ENCODE results near the gene DDX42. TPM values are rescaled to one million over a fixed set of nuclear protein-coding genes. Genes with fewer than 3 reads are reported as not detected.

Gene DDX42
- total RNA-seq, 1 donor from 2014 or later = 125 TPM

- no peak for TF ChIP-seq CTCF (IDR thresholded peaks at IDR 0.05; ENCODE audit: insufficient read depth, low read depth, low read length)
- TF ChIP-seq EZH2 (IDR thresholded peaks at IDR 0.05; ENCODE audit: insufficient read depth, low read length) = no peak
- H3K4me3 Mint-ChIP-seq (ENCODE audit: unreplicated experiment) = no peak overlapping the region
- peaks cover 12% of the 10 kb centered on the region for H3K9me3 Mint-ChIP-seq (ENCODE audit: unreplicated experiment)
- Histone ChIP-seq H3K4me3 (ENCODE audit: insufficient read depth, low read depth, low read length) (no peak overlapping the region), H3K9me3 (ENCODE audit: insufficient read depth, low read depth, low read length) (no peaks in the 10 kb centered on the region), H3K4me1 (ENCODE audit: insufficient read depth, low read length) (peaks cover 16% of the 10 kb centered on the region), H2AFZ (ENCODE audit: low read depth, low read length) (no peak overlapping the region), H3K79me2 (ENCODE audit: insufficient read depth, low read length) (peaks cover 18% of the 10 kb centered on the region), H3K4me2 (ENCODE audit: low read length) (no peak overlapping the region), H3K27ac (ENCODE audit: low read depth, low read length) (no peak overlapping the region), H3K9ac (ENCODE audit: low read length) (no peak overlapping the region), H3K27me3 (ENCODE audit: insufficient read depth, low read length) (no peaks in the 10 kb centered on the region), H3K36me3 (ENCODE audit: insufficient read depth, low read length) (no peaks in the 10 kb centered on the region), H4K20me1 (ENCODE audit: insufficient read depth, low read length) (peaks cover 17% of the 10 kb centered on the region)
- H3K27ac Mint-ChIP-seq (ENCODE audit: unreplicated experiment) = no peak overlapping the region
- FAIRE-seq (no peak), DNase-seq (ENCODE audit: low read depth) (no peak)
- H3K27me3 Mint-ChIP-seq (ENCODE audit: low read depth, unreplicated experiment) = peaks cover 3% of the 10 kb centered on the region
- H3K36me3 Mint-ChIP-seq (ENCODE audit: low read depth, unreplicated experiment) = no peaks in the 10 kb centered on the region
- peaks cover 4% of the 10 kb centered on the region for H3K4me1 Mint-ChIP-seq (ENCODE audit: low read depth, unreplicated experiment)
Observed at GRCh38 chr17:63845509-63845908, 71.5 kb downstream of the DDX42 start.

- Histone ChIP-seq H4K20me1 (ENCODE audit: insufficient read depth, low read length) (no peaks in the 10 kb centered on the region), H3K79me2 (ENCODE audit: insufficient read depth, low read length) (no peaks in the 10 kb centered on the region), H3K4me1 (ENCODE audit: insufficient read depth, low read length) (peaks cover 3% of the 10 kb centered on the region), H3K36me3 (ENCODE audit: insufficient read depth, low read length) (no peaks in the 10 kb centered on the region), H3K4me3 (ENCODE audit: insufficient read depth, low read depth, low read length) (no peak overlapping the region), H3K9me3 (ENCODE audit: insufficient read depth, low read depth, low read length) (no peaks in the 10 kb centered on the region), H3K27me3 (ENCODE audit: insufficient read depth, low read length) (peaks cover 4% of the 10 kb centered on the region), H2AFZ (ENCODE audit: low read depth, low read length) (no peak overlapping the region), H3K4me2 (ENCODE audit: low read length) (no peak overlapping the region), H3K27ac (ENCODE audit: low read depth, low read length) (no peak overlapping the region), H3K9ac (ENCODE audit: low read length) (no peak overlapping the region)
- peak overlapping the region; percentile 12 for H3K27ac Mint-ChIP-seq (ENCODE audit: unreplicated experiment)
- TF ChIP-seq EZH2 (IDR thresholded peaks at IDR 0.05; ENCODE audit: insufficient read depth, low read length) (no peak), CTCF (IDR thresholded peaks at IDR 0.05; ENCODE audit: insufficient read depth, low read depth, low read length) (no peak)
- FAIRE-seq (no peak), DNase-seq (ENCODE audit: low read depth) (no peak)
- no peaks in the 10 kb centered on the region for H3K36me3 Mint-ChIP-seq (ENCODE audit: low read depth, unreplicated experiment)
- H3K27me3 Mint-ChIP-seq (ENCODE audit: low read depth, unreplicated experiment) = peaks cover 7% of the 10 kb centered on the region
- H3K9me3 Mint-ChIP-seq (ENCODE audit: unreplicated experiment) = peaks cover 12% of the 10 kb centered on the region
- no peaks in the 10 kb centered on the region for H3K4me1 Mint-ChIP-seq (ENCODE audit: low read depth, unreplicated experiment)
- no peak overlapping the region for H3K4me3 Mint-ChIP-seq (ENCODE audit: unreplicated experiment)
Observed at GRCh38 chr17:63847525-63848249, 73.7 kb downstream of the DDX42 start.
